Colonic mucosa (tissue), 4 donors: ENCODE data around the gene DOHH. TPM values are rescaled to one million over a fixed set of nuclear protein-coding genes. Genes with fewer than 3 reads are reported as not detected.

Experiments
- DNase-seq: peaks from one replicate; pipeline ENCODE4 v3.0.0-alpha.2; 2020
- H3K27ac ChIP-seq: fragments of 200-600 bp; one replicate; pipeline ENCODE4 v1.8.0; 2021
- H3K27me3 ChIP-seq: fragments of 200-600 bp; one replicate; pipeline ENCODE4 v1.8.0; 2021
- H3K36me3 ChIP-seq: fragments of 200-600 bp; one replicate; pipeline ENCODE4 v1.8.0; 2021
- H3K4me1 ChIP-seq: fragments of 200-600 bp; one replicate; pipeline ENCODE4 v1.8.0; 2021; ENCODE audit warnings: mild to moderate bottlenecking
- H3K4me3 ChIP-seq: fragments of 200-600 bp; one replicate; pipeline ENCODE4 v1.8.0; 2021
- H3K9ac ChIP-seq, 2 donors: one replicate each; pipeline ENCODE4 v1.7.0; 2013; ENCODE audit warnings: control low read depth in 2 of 2, low read depth in 2 of 2, low read length in 2 of 2
- H3K9me3 ChIP-seq: fragments of 200-600 bp; one replicate; pipeline ENCODE4 v1.8.0; 2021
- CTCF ChIP-seq: fragments of 200-600 bp; IDR thresholded peaks from one replicate; pipeline ENCODE4 v1.8.0; 2022; ENCODE audit warnings: antibody characterized with exemption, mild to moderate bottlenecking
- intact Hi-C: fragments of 100-400 bp; cut with DNase I; formaldehyde crosslinking; loops from one replicate; pipeline ENCODE4 v1.14.1; 2022
- total RNA-seq, 2 donors: library from RNA; stranded (reverse); fragmentation: NEBNext Ultra II Directional in 1 of 2; extraction: Animal tissue kit (Norgen Biotek cat#: 25700) in 1 of 2; gene quantifications; one replicate each; pipeline ENCODE4 v1.2.1, GENCODE V29; 2021
- donor health status: healthy.
- donor health status: DM: no; HTN: no; CAD: no.
- donor health status: DM: no; HTN: no; CAD: no.

DOHH gene
- total RNA-seq, 2 donors from 2014 or later: 9.5 to 24.4 TPM

- Histone ChIP-seq H3K9me3 (no peaks in the 10 kb centered on the region), H3K4me3 (no peak overlapping the region), H3K27ac (no peak overlapping the region), H3K27me3 (no peaks in the 10 kb centered on the region), H3K4me1 (no peaks in the 10 kb centered on the region), H3K9ac (no peak overlapping the region), H3K36me3 (no peaks in the 10 kb centered on the region)
- intact Hi-C loops: no loop called here
- TF ChIP-seq CTCF: no peak
- DNase-seq: no peak
These were observed 34.9 kb downstream of the DOHH start for GRCh38 chr19:3465552-3465951.

GRCh38 chr19:3464587-3465235 is 35.8 kb downstream of the DOHH start:
- H3K27ac ChIP-seq: no peak overlapping the region

GRCh38 chr19:3463714-3464586 is 36.5 kb downstream of the DOHH start:
- Histone ChIP-seq H3K27me3 (no peaks in the 10 kb centered on the region), H3K4me1 (no peaks in the 10 kb centered on the region), H3K9me3 (no peaks in the 10 kb centered on the region), H3K9ac (no peak overlapping the region), H3K4me3 (no peak overlapping the region), H3K36me3 (no peaks in the 10 kb centered on the region), H3K27ac (no peak overlapping the region)
- intact Hi-C loops: no loop called here
- TF ChIP-seq CTCF: no peak
- DNase-seq: no peak

More at GRCh38 chr19:3464587-3465235, 35.8 kb downstream of the DOHH start:
- H3K36me3 ChIP-seq: no peaks in the 10 kb centered on the region
- DNase-seq: no peak
- no peaks in the 10 kb centered on the region for H3K27me3 ChIP-seq
- no peaks in the 10 kb centered on the region for H3K9me3 ChIP-seq
- H3K9ac ChIP-seq: no peak overlapping the region
- TF ChIP-seq CTCF: no peak
- intact Hi-C loops: no loop called here
- H3K4me3 ChIP-seq: no peak overlapping the region
- no peaks in the 10 kb centered on the region for H3K4me1 ChIP-seq

GRCh38 chr19:3462991-3463713 is 37.3 kb downstream of the DOHH start:
- TF ChIP-seq CTCF: no peak

GRCh38 chr19:3459965-3460582 is 40.4 kb downstream of the DOHH start:
- H3K27me3 ChIP-seq: no peaks in the 10 kb centered on the region

More at GRCh38 chr19:3462991-3463713, 37.3 kb downstream of the DOHH start:
- H3K27ac ChIP-seq: no peak overlapping the region
- no peak overlapping the region for H3K9ac ChIP-seq
- intact Hi-C loops: no loop called here
- H3K4me3 ChIP-seq: no peak overlapping the region
- H3K4me1 ChIP-seq: no peaks in the 10 kb centered on the region
- no peaks in the 10 kb centered on the region for H3K9me3 ChIP-seq
- no peaks in the 10 kb centered on the region for H3K36me3 ChIP-seq
- no peak for DNase-seq
- no peaks in the 10 kb centered on the region for H3K27me3 ChIP-seq

More at GRCh38 chr19:3459965-3460582, 40.4 kb downstream of the DOHH start:
- H3K9me3 ChIP-seq: no peaks in the 10 kb centered on the region
- H3K36me3 ChIP-seq: no peaks in the 10 kb centered on the region
- no peak for DNase-seq
- intact Hi-C loops: no loop called here
- peak overlapping the region in 1 of 2 donors; percentile 24 for H3K9ac ChIP-seq
- no peak overlapping the region for H3K27ac ChIP-seq
- no peak for TF ChIP-seq CTCF
- H3K4me3 ChIP-seq: no peak overlapping the region
- H3K4me1 ChIP-seq: no peaks in the 10 kb centered on the region
